Measurements from ENCODE around the gene NQO2.

Gene NQO2

DNA sequence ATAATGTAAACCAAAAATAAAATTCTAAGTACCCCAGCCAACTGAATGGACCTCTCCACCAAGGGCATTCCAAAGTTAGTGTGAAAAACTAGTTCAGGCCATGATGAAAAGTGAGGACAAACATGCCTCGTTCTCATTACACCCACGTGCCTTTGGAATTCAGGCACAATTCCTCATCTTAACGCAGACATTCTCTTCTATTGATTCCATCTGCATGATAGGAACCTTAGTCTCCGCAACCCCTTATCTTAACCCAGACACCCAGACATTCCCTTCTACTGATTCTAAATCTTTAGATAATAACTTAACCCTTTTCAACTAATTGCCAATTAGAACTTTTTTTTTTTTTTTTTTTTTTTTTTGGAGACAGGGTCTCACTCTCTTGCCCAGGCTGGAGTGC lies 20.8 kb upstream of the NQO2 start:
- no peak for DNase-seq
- Histone ChIP-seq H3K27me3 (ENCODE audit: control insufficient read depth in 1 of 2, insufficient read depth in 1 of 2, low read length in 2 of 2) (no peaks in the 10 kb centered on the region), H3K79me1 (replicated peaks; ENCODE audit: low read length, poor library complexity, severe bottlenecking) (no peaks in the 10 kb centered on the region), H4K91ac (ENCODE audit: low read length) (no peak overlapping the region), H2BK120ac (ENCODE audit: low read depth, low read length) (no peak overlapping the region), H3K4ac (ENCODE audit: low read depth in 1 of 2, low read length in 2 of 2) (no peak overlapping the region), H3K4me2 (ENCODE audit: low read length, poor library complexity, severe bottlenecking) (no peak overlapping the region), H3K14ac (ENCODE audit: low read length in 2 of 2) (no peak overlapping the region), H3K27ac (ENCODE audit: low read length, poor library complexity, severe bottlenecking) (no peak overlapping the region), H2AK5ac (ENCODE audit: low read length, severe bottlenecking) (no peak overlapping the region), H3K9me3 (ENCODE audit: control insufficient read depth, low read length) (no peaks in the 10 kb centered on the region), H3K4me3 (ENCODE audit: insufficient read depth in 1 of 2, low read depth in 1 of 2, low read length in 2 of 2) (no peak overlapping the region), H3K36me3 (ENCODE audit: control insufficient read depth in 1 of 2, insufficient read depth in 2 of 2, low read depth in 1 of 2, low read length in 2 of 2) (no peaks in the 10 kb centered on the region), H2BK12ac (ENCODE audit: low read length in 2 of 2) (no peak overlapping the region), H2BK5ac (ENCODE audit: low read depth, low read length, poor library complexity, severe bottlenecking) (no peak overlapping the region), H3K9ac (ENCODE audit: low read length) (no peak overlapping the region), H3K23ac (ENCODE audit: low read length in 2 of 2) (no peak overlapping the region), H4K8ac (ENCODE audit: low read length) (no peak overlapping the region), H3K4me1 (ENCODE audit: control insufficient read depth, insufficient read depth, low read depth, low read length) (peaks cover 5% of the 10 kb centered on the region), H3K18ac (ENCODE audit: low read depth in 1 of 2, low read length in 2 of 2) (no peak overlapping the region), H2AFZ (ENCODE audit: low read depth, low read length) (no peak overlapping the region), H2BK15ac (ENCODE audit: low read depth, poor library complexity, severe bottlenecking) (no peak overlapping the region)
- 78% methylated on average over 4 of the region's 4 CpGs for WGBS

DNA sequence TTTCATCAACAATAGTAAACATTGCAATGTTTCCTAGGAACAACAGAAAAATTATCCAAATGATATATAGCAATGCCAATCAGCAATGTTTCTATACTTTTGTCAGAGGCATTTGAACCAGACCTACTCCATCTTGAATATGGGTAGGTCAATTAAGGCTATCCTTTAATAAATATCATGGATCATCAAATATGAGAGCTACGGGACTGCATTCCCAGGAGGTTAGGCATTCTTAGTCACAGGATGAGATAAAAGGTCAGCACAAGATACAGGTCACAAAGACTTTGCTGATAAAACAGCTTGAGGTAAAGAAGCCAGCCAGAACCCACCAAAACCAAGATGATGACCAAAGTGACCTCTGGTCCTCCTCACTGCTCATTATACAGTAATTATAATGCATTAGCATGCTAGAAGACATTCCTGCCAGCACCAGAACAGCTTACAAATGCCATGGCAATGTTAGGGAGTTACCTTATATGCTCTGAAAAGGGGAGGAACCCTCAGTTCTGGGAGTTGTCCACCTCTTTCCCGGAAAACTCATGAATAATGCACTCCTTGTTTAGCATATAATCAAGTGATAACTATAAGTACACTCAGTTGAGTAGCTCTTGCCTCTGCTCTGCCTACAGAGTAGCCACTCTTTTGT lies 19.8 kb upstream of the NQO2 start:
- H3K18ac ChIP-seq (ENCODE audit: low read depth in 1 of 2, low read length in 2 of 2), result no peak overlapping the region
- DNase-seq, result no peak
- H3K4me3 ChIP-seq (ENCODE audit: insufficient read depth in 1 of 2, low read depth in 1 of 2, low read length in 2 of 2), result no peak overlapping the region
- H2BK12ac ChIP-seq (ENCODE audit: low read length in 2 of 2), result no peak overlapping the region
- H2BK5ac ChIP-seq (ENCODE audit: low read depth, low read length, poor library complexity, severe bottlenecking), result no peak overlapping the region
- no peak overlapping the region for H2BK120ac ChIP-seq (ENCODE audit: low read depth, low read length)
- H3K23ac ChIP-seq (ENCODE audit: low read length in 2 of 2), result no peak overlapping the region
- H3K9me3 ChIP-seq (ENCODE audit: control insufficient read depth, low read length), result no peaks in the 10 kb centered on the region
- no peak overlapping the region for H2AFZ ChIP-seq (ENCODE audit: low read depth, low read length)
- no peak overlapping the region for H2AK5ac ChIP-seq (ENCODE audit: low read length, severe bottlenecking)
- no peak overlapping the region for H3K27ac ChIP-seq (ENCODE audit: low read length, poor library complexity, severe bottlenecking)
- H3K9ac ChIP-seq (ENCODE audit: low read length), result no peak overlapping the region
- H3K14ac ChIP-seq (ENCODE audit: low read length in 2 of 2), result no peak overlapping the region
- no peaks in the 10 kb centered on the region for H3K79me1 ChIP-seq (replicated peaks; ENCODE audit: low read length, poor library complexity, severe bottlenecking)
- H3K27me3 ChIP-seq (ENCODE audit: control insufficient read depth in 1 of 2, insufficient read depth in 1 of 2, low read length in 2 of 2), result no peaks in the 10 kb centered on the region
- H2BK15ac ChIP-seq (ENCODE audit: low read depth, poor library complexity, severe bottlenecking), result no peak overlapping the region
- H3K4me2 ChIP-seq (ENCODE audit: low read length, poor library complexity, severe bottlenecking), result no peak overlapping the region
- H3K4me1 ChIP-seq (ENCODE audit: control insufficient read depth, insufficient read depth, low read depth, low read length), result peaks cover 5% of the 10 kb centered on the region
- no peak overlapping the region for H3K4ac ChIP-seq (ENCODE audit: low read depth in 1 of 2, low read length in 2 of 2)
- H3K36me3 ChIP-seq (ENCODE audit: control insufficient read depth in 1 of 2, insufficient read depth in 2 of 2, low read depth in 1 of 2, low read length in 2 of 2), result no peaks in the 10 kb centered on the region
- H4K8ac ChIP-seq (ENCODE audit: low read length), result no peak overlapping the region
- no peak overlapping the region for H4K91ac ChIP-seq (ENCODE audit: low read length)
- 93% methylated on average over 2 of the region's 2 CpGs for WGBS

DNA sequence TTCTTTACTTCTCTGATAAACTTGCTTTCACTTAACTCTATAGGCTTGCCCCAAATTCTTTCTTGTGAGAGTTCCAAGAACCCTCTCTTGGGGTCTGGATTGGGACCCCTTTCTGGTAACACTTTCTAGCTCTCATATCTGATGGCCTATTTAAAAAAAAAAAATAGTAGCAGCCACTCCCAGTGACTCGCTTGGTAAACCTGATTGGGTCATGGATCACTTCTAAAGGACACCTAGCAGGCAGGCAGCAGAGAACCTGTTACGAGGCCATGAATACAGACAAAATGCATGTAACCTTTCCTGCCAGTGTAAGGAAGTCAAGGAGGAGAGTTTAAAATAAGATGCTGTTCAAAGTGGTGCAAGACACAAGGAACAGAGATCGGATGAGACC lies 19.2 kb upstream of the NQO2 start:
- Histone ChIP-seq H3K4ac (ENCODE audit: low read depth in 1 of 2, low read length in 2 of 2) (no peak overlapping the region), H3K36me3 (ENCODE audit: control insufficient read depth in 1 of 2, insufficient read depth in 2 of 2, low read depth in 1 of 2, low read length in 2 of 2) (no peaks in the 10 kb centered on the region), H2AK5ac (ENCODE audit: low read length, severe bottlenecking) (no peak overlapping the region), H3K79me1 (replicated peaks; ENCODE audit: low read length, poor library complexity, severe bottlenecking) (no peaks in the 10 kb centered on the region), H3K18ac (ENCODE audit: low read depth in 1 of 2, low read length in 2 of 2) (no peak overlapping the region), H3K27ac (ENCODE audit: low read length, poor library complexity, severe bottlenecking) (no peak overlapping the region), H2BK5ac (ENCODE audit: low read depth, low read length, poor library complexity, severe bottlenecking) (no peak overlapping the region), H2BK120ac (ENCODE audit: low read depth, low read length) (no peak overlapping the region), H3K27me3 (ENCODE audit: control insufficient read depth in 1 of 2, insufficient read depth in 1 of 2, low read length in 2 of 2) (no peaks in the 10 kb centered on the region), H3K9me3 (ENCODE audit: control insufficient read depth, low read length) (no peaks in the 10 kb centered on the region), H4K91ac (ENCODE audit: low read length) (no peak overlapping the region), H4K8ac (ENCODE audit: low read length) (no peak overlapping the region), H3K23ac (ENCODE audit: low read length in 2 of 2) (no peak overlapping the region), H2AFZ (ENCODE audit: low read depth, low read length) (no peak overlapping the region), H3K9ac (ENCODE audit: low read length) (no peak overlapping the region), H2BK12ac (ENCODE audit: low read length in 2 of 2) (no peak overlapping the region), H2BK15ac (ENCODE audit: low read depth, poor library complexity, severe bottlenecking) (no peak overlapping the region), H3K4me1 (ENCODE audit: control insufficient read depth, insufficient read depth, low read depth, low read length) (peaks cover 5% of the 10 kb centered on the region), H3K4me2 (ENCODE audit: low read length, poor library complexity, severe bottlenecking) (no peak overlapping the region), H3K14ac (ENCODE audit: low read length in 2 of 2) (no peak overlapping the region), H3K4me3 (ENCODE audit: insufficient read depth in 1 of 2, low read depth in 1 of 2, low read length in 2 of 2) (no peak overlapping the region)
- 96% methylated on average over 3 of the region's 3 CpGs for WGBS
- DNase-seq, result no peak

DNA sequence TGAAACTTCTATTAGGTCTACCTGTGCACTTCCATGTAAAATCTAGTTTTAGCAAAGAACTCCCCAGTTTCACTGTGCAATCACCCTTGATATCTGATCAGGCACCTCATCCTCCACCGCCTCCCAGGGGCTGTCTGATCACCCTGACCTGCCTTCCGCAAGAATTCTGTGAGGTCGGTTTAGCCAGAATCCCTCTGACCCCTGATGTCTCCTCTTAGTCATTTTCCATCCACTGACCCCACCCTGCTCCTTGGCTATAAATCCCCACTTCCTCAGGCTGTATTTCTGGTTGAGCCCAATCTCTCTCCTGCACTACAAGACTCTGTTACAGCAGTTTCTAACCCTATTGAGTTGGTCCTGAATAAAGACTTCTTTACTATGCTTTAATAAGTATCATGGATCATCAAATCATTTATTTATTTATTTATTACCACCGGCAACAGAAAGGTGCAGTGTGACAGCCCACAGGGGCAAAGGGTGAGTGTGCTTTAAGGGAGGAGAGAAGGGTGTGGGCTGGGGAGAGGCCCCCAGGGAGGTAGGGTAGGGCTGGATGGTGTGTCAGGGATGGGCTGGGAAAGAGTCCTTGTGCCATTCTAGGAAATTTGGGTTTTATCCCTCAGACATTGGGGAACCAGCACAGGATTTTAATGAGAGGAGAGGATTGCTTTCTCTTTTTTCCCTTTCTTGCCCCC lies 17.1 kb upstream of the NQO2 start:
- 61% methylated on average over 4 of the region's 4 CpGs for WGBS
- no peak overlapping the region for H3K14ac ChIP-seq (ENCODE audit: low read length in 2 of 2)
- no peaks in the 10 kb centered on the region for H3K9me3 ChIP-seq (ENCODE audit: control insufficient read depth, low read length)
- H4K91ac ChIP-seq (ENCODE audit: low read length), result no peak overlapping the region
- H3K36me3 ChIP-seq (ENCODE audit: control insufficient read depth in 1 of 2, insufficient read depth in 2 of 2, low read depth in 1 of 2, low read length in 2 of 2), result no peaks in the 10 kb centered on the region
- no peak overlapping the region for H3K27ac ChIP-seq (ENCODE audit: low read length, poor library complexity, severe bottlenecking)
- no peak overlapping the region for H4K8ac ChIP-seq (ENCODE audit: low read length)
- H2AK5ac ChIP-seq (ENCODE audit: low read length, severe bottlenecking), result no peak overlapping the region
- no peak overlapping the region for H2BK120ac ChIP-seq (ENCODE audit: low read depth, low read length)
- H3K4me1 ChIP-seq (ENCODE audit: control insufficient read depth, insufficient read depth, low read depth, low read length), result no peaks in the 10 kb centered on the region
- H3K27me3 ChIP-seq (ENCODE audit: control insufficient read depth in 1 of 2, insufficient read depth in 1 of 2, low read length in 2 of 2), result no peaks in the 10 kb centered on the region
- H2BK5ac ChIP-seq (ENCODE audit: low read depth, low read length, poor library complexity, severe bottlenecking), result no peak overlapping the region
- no peak overlapping the region for H3K4me2 ChIP-seq (ENCODE audit: low read length, poor library complexity, severe bottlenecking)
- no peak overlapping the region for H3K4me3 ChIP-seq (ENCODE audit: insufficient read depth in 1 of 2, low read depth in 1 of 2, low read length in 2 of 2)
- H3K23ac ChIP-seq (ENCODE audit: low read length in 2 of 2), result no peak overlapping the region
- H3K9ac ChIP-seq (ENCODE audit: low read length), result no peak overlapping the region
- no peak overlapping the region for H2BK15ac ChIP-seq (ENCODE audit: low read depth, poor library complexity, severe bottlenecking)
- H2BK12ac ChIP-seq (ENCODE audit: low read length in 2 of 2), result no peak overlapping the region
- H3K4ac ChIP-seq (ENCODE audit: low read depth in 1 of 2, low read length in 2 of 2), result no peak overlapping the region
- peak overlapping the region in 1 of 2 experiments; percentile 28 for H3K18ac ChIP-seq (ENCODE audit: low read depth in 1 of 2, low read length in 2 of 2)
- no peaks in the 10 kb centered on the region for H3K79me1 ChIP-seq (replicated peaks; ENCODE audit: low read length, poor library complexity, severe bottlenecking)
- no peak for DNase-seq
- no peak overlapping the region for H2AFZ ChIP-seq (ENCODE audit: low read depth, low read length)
